ENCODE measurements around the gene WNT8B.

WNT8B gene, protein sequence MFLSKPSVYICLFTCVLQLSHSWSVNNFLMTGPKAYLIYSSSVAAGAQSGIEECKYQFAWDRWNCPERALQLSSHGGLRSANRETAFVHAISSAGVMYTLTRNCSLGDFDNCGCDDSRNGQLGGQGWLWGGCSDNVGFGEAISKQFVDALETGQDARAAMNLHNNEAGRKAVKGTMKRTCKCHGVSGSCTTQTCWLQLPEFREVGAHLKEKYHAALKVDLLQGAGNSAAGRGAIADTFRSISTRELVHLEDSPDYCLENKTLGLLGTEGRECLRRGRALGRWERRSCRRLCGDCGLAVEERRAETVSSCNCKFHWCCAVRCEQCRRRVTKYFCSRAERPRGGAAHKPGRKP

DNA sequence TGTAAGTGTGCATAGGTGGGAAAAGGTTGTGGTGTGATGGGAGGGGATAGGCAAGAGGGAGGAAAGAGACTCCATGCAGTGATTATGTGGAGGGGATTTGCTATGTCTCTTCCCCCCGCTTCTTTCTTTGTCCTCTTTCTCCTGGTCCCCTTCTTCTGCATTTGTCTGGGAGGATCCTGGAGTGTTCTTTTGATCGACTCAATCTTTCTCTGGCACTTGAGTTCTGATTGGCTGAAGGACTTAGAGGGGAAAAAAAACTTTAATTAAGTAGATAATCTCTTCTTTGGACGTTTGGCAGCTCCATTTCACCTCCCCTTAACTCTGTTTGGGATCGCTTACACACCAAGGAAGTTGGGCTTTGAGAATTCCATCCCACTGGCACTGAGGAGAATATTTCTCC is at the start of gene WNT8B:
WNT8B (plus strand) TSS at position 301 of the 400 bp plus-strand sequence. CDS start 160 bp downstream, outside the sequence.
- FAIRE-seq: no peak

DNA sequence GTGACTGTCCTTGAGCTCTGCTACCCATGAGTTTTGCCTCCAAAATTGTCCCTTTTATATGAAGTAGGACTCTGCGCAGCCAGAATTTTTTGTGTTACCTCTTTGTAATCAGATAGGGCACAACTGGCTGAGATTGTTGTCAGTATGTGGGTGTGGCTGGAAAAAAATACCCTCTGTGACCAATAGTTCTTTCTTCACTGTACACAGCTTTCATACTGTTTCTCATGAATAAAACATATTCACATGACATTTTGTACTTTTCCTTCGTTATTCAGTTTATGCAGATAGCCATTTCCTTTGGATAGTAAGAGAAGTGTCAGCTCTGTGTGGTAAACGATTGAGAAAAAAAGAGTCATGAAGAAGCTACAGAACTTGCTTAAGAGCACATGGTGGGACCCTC is 49.6 kb upstream of the WNT8B start:
- no peak for FAIRE-seq

DNA sequence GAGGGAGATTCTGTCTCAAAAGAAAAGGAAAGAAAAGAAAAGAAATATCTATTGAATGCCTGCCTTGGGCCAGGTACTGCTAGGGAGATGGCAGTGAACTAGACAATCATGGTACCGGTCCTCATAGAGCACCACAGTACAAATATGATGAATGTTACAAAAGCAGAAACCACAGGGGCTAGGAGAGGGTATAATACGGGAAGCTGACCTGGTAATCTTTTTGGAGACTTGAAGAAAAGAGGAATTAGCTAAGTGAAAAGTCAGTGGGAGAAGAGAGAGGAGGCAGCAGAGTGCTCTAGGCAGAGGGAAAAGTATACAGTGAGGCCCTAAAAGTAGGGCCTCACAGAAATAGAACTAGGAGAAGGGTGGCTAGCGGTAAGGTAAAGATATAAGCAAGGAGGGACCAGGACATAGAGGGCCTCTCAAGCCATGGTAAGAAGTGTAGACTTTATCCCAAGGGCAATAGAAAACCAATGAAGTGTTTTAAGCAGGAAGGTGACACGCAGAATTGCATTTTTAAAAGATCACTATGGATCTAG is 42.8 kb upstream of the WNT8B start:
- no peak for FAIRE-seq

DNA sequence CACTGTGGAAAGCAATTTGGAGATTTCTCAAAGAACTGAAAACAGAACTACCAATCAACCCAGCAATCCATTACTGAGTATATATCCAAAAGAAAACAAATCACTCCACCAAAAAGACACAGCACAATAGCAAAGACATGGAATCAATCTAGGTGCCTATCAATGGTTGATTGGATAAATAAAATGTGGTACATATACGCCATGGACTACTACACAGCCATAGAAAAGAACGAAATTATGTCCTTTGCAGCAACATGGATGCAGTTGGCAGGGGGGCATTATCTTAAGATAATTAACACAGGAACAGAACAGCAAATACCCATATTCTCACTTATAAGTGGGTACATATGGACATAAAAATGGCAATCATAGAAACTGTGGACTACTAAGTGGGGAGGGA is 35.4 kb upstream of the WNT8B start:
- FAIRE-seq: no peak

DNA sequence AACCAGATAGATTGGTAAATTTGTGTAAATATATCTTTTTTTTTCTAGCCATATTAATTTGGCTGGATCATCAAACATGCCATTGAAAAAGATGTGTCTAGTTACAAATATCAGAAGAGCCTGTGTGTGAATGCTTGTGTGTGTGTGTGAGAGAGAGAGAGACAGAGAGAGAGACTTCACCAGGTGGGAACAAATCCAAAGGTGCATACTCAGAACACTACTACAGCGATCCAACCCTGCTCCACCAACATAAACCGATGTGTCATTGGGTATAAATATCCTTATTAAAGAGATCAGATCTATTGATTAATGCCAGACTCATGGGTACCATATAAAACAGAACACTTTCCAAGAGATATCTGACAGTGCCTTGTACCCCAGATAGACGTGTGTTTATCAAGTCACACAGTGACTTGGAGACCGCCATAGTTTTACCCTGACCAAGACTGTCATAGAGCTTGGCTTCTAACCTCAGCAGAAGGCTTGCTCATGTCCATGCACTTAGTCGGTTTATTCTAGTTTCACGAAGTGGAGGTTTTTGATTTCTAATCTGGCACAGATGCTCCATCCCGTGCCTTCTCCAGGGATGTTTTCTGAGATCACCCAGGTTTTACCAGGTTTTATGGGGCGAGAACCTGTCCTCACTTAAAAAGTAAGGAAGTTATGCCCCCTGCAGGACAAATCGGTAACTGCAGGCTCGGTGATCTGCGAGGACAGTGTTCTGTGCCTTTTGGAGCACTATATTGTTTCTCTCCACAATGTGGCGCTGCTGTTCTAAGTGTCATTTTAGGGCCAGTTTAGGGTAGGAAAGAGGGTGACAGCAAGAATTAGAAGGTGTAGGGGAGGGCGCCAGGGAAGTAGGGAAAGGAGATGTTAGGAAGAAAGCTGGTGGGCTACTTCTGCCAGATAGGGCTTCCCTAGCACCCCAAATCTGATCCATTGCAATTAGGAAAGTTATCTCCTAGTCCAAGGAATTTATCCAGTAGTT is 29.3 kb upstream of the WNT8B start:
- peak; percentile 97 for FAIRE-seq

DNA sequence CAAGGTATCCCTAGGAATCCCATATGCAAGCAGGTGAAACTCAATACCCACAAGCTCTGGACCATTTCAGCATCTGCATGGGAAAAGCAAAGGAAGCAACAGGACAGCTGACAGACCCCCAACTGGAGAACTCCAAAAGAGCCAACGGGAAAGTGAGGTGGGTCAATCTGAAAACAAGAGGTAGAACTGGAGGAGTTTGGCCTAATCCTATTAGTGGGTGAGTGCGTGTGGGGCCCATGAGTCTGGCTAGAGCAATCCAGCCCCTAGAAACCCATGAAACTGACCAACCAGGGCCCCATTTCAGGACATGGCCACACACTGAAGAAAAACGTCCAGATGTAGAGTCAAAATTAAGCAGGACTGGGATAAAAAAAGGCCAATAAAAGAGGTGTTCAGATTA is 26.6 kb upstream of the WNT8B start:
- FAIRE-seq: no peak

DNA sequence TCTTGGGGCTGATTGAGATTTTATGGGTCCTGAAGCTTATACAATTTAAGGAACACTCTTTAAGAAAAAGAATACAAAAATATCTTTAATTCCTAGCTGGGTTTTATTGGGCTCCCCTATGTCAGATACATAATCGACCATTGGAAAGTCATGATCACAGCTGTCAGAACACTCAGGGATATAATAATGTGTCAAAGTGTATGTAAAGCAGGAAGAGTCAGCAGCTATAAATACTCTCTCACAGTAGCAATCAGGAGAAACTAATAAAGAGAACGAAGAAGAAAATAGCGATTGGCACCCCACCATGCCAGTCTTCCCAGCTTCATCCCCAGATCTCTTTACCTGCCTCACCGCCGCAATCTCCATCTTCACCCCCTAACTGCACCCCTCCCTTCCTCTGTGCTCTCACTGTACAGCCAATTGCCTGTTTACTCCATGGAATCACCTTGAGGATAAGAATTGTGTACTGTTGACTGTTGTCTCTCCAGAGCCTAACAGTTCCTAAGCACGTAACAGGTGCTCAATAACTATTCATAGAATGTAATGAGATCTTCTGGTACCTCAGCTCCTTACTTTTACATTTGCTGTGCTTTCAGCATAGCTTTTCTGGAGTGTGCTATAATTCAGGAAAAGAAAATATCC is 24.0 kb upstream of the WNT8B start:
- no peak for FAIRE-seq

DNA sequence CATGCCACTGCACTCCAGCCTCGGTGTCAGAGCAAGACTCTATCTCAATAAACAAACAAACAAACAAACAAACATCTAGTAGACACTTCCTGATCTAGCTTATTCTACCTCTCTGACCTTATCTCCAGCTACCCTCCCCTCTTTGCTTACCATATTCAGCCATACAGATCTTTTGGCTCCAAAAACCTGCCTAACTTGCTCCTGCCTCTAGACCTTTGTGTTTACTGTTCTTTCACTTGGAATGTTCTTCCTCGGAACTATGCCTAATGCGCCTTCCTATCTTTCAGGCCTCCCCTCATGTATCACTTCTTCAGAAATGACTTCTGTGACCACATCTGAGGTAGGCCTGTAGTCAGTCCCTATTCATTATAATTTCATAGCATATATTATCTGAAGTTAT is 20.3 kb upstream of the WNT8B start:
- no peak for FAIRE-seq

DNA sequence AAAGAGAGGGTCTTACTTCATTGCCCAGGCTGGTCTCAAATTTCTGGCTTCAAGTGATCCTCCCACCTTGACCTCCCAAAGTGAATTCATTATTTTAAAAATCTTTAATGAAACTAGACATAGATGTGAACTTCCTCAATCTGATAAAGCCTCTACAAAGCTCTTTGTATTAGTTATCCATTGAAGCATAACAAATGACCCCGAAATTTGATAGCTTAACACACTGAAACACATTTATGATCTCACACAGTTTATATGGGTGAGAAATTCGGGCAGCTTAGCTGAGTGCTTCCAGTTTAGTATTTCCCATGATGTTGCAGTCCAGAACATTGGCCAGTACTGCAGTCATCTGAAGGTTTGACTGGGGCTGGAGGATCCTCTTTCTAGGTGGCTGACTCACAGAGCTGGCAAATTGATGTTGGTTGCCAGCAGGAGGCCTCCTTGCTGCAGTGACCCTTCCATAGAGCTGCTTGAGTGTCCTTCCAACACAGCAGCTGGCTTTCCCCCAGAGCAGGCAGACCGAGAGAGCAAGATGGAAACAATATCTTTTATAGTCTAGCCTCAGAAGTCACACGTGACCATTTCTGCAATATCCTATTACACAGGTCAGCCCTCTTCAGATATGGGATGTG is 16.6 kb upstream of the WNT8B start:
- no peak for FAIRE-seq

DNA sequence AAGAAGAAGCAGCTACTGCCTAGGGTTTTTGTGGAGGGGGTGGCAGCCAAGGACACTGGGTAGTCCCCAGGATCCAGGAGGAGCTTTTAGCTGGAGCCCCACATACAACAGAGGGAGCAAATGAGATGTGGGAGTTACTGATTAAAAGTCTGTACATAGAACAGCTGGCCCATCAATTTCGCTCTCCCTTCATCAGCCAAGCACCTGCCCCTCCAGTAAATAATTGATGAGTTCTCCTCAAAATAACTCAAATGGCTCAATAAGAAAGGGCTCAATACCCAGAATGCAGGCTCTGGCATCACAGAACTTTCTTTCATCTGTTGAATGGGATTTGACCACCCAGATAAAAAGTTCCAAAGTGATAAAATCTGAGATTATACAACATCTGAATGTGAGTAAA is 15.1 kb upstream of the WNT8B start:
- FAIRE-seq: no peak

DNA sequence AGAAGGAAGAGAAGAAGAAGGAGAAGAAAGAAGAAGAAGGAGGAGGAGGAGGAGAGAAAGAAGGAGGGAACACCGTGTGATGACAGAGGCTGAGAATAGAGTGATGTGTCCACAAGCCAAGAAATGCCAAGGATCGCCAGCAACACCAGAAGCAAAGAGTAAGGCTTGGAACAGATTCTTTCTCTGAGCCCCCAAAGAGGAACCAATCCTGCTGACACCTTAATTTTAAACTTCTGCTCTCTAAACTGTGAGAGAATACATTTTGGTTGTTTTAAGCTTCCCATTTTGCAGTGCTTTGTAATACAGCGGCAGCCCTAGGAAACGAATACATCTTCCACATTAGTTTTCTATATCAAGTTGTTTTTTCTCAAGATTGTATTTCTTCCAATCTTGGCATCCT is 13.9 kb upstream of the WNT8B start:
- FAIRE-seq: no peak

DNA sequence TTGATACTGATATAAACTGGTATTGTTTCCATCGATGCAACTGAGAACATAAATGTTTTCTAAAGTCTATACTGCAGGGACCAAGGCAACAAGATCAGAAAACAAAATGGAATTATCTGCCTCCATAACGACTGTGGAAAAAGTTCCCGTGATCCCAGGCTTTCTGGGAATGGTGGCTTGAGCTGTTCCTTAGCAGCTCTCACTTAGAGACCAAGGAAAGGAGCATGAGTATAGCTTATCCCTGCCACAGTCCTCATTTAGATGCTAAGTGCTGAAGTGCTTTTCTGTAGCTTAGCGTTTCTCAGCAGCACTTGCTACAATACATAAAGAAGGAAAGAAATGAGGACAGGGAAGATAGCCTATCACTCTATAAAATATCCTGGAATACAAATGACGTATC is 5.5 kb downstream of the WNT8B start:
- no peak for FAIRE-seq

DNA sequence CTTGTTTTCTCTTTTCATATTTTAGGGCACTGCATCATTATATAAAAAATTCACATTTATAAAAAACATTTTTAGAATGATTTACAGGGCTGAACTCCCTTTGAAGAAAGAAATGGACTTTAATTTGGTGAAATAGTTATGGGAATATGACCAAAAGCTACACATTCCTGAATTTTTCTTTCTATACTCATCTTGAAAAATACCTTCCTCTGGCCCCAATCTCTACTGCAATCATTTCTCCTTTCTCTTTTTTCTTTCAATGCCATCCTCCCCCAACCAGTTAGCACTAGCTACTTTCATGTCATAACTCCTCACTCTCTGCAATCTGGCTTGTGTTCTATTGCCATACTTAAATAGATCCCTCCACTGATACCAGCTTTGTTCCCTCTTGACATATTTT is 6.2 kb downstream of the WNT8B start:
- FAIRE-seq: no peak

DNA sequence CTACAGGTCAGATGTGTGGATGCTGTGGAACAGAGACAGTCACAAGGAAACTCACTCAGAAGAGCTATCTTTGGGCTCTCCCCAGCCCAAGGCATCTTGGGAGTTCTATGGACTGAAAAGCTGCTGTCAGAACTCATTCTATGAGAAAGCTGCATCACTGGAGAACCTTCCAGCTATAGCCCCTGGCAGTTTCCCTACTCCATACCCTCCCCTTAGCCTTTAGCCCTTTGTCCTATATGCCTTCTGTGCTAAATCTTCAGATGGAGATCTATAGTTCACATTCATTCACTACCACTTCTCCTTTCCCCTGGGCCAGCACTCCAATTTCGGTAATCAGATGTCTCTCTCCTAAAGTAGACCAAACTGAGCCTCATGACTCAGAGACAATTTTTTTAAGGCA is 6.9 kb downstream of the WNT8B start:
- FAIRE-seq: no peak

DNA sequence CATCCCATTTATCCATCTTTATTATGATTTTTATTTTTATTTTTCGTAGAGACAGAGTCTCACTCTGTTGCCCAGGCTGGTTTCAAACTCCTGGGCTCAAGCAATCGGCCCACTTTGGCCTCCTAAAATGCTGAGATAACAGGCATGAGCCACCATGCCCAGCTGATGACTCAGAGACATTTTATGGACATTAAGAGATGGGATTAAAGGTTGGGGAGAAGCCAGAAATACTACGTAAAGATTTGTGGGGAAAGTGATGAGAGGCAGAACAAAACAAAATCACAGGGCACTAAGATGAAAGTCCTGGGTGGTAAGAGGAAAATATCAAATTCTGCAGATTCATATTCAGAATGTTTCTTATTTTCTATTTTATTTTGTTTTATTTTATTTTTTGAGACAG is 7.6 kb downstream of the WNT8B start:
- no peak for FAIRE-seq

DNA sequence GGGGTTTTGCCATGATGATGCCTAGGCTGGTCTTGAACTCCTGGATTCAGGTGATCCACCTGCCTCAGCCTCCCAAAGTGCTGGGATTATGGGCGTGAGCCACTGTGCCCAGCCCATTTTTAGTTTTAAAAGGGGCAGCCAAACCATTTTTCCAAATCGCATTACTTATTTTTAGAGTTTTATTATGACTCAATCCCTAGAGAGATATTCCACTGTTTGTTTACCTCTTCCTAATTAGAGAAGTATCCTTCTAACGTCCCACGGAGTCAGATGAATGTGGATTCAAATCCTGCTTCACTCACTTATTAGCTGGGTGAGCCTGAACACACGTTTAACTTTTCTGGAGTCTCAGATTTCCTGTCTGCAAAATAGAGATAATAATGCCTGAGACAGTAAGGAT is 15.2 kb downstream of the WNT8B start:
- no peak for FAIRE-seq

DNA sequence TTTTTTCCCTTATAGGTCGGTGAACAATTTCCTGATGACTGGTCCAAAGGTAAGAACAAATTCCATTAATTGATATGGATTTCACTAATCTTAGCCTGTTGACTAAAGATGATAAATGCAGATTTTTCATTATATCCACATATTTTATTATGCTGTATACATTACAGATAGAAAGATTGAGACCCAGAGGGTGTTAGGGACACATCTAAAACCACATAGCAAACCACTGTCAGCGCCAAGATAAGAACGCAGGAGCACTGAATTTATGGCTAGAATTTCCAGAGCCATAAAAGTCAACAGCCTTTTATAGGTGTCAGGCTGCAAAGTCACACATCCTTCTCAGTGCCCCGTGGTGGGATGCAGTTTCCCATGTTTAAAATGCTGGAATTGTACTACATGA is 16.2 kb downstream of the WNT8B start:
- FAIRE-seq: no peak

DNA sequence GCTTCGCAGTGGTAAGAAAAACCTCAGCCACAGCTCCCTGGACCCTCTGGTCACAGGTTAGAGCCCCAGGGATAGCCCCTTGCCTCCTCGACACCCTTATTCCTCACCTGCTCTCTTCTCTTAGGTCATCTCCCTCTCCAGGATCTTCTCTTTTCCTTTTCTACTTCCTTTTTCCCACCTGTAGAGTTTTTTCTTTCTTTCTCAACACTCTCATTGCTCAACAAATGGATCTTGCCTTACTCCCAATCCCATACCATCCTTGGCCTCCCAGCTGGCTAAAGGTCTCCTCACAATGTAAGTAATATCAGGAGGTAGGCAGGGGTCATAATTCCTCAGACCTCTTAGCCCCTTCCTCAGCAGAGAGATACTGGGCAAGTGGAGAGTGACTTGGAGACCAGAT is 17.2 kb downstream of the WNT8B start:
- no peak for FAIRE-seq

DNA sequence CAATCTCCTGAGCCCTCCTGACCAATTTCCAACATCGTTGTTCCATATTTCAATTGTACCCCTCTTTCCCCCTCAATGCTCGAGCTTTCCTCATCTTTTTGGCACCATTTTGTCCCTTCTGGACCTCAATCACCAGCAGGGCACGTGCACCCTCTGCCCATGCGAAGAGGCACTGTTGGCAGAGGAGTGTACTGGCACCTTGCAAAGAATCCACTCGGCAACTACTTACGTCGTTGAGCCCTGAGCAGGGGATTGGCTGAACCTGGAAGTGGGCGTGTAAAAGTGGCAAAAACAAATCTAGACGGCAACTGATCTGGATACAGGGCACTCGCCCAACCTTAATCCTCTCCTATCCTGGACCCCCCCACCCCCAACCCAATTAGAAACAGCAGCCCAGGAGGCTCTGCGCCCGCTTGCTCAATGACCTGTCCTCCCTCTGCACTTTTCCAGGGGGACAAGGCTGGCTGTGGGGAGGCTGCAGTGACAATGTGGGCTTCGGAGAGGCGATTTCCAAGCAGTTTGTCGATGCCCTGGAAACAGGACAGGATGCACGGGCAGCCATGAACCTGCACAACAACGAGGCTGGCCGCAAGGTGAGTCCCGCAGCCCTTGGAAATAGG is 18.8 kb downstream of the WNT8B start:
- peak; percentile 55 for FAIRE-seq

DNA sequence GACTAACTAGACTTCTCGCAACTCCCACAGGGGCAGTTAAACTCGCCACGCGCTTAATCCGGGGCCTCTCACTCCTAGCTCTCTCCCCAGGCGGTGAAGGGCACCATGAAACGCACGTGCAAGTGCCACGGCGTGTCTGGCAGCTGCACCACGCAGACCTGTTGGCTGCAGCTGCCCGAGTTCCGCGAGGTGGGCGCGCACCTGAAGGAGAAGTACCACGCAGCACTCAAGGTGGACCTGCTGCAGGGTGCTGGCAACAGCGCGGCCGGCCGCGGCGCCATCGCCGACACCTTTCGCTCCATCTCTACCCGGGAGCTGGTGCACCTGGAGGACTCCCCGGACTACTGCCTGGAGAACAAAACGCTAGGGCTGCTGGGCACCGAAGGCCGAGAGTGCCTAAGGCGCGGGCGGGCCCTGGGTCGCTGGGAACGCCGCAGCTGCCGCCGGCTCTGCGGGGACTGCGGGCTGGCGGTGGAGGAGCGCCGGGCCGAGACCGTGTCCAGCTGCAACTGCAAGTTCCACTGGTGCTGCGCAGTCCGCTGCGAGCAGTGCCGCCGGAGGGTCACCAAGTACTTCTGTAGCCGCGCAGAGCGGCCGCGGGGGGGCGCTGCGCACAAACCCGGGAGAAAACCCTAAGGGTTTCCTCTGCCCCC is 19.5 kb downstream of the WNT8B start:
- FAIRE-seq: no peak

DNA sequence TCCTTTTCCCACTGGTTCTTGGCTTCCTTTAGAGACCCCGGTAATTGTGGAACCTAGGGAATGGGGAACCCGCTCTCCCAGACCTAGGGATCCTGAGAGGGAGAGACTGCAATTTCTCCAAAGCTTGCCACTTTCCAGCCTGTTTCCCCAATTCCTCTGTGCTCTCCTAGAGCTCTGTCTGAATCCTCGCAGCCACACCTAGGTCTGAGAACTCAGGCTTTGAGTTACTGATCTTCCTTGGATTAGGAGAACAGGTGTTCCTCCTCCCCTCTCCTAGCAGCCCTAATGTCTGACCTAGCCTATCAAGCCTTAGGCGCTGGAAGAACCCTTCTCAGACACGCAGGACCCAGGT is 20.0 kb downstream of the WNT8B start:
- no peak for FAIRE-seq
